ENCODE measurements around the gene YWHAQ.

DNA sequence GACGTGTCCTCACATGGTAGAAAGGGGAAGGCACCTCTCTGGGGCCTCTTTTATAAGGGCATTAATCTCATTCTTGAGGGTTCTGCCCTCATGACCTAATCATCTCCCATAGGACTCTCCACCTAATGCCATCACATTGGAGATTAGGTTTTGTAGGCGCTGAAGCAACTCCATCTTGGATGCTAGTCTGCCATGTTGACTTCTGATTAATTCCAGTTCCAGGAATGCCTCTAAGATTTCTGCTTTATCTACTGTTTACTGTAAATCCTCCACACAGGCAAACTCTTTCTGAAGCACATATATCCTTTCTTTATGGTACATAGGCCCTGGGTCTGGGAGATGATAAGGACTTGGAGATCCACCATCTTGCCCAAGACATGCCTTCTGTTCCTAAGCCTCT is 49.3 kb upstream of the YWHAQ start:
- TF ChIP-seq, protein P1, sequence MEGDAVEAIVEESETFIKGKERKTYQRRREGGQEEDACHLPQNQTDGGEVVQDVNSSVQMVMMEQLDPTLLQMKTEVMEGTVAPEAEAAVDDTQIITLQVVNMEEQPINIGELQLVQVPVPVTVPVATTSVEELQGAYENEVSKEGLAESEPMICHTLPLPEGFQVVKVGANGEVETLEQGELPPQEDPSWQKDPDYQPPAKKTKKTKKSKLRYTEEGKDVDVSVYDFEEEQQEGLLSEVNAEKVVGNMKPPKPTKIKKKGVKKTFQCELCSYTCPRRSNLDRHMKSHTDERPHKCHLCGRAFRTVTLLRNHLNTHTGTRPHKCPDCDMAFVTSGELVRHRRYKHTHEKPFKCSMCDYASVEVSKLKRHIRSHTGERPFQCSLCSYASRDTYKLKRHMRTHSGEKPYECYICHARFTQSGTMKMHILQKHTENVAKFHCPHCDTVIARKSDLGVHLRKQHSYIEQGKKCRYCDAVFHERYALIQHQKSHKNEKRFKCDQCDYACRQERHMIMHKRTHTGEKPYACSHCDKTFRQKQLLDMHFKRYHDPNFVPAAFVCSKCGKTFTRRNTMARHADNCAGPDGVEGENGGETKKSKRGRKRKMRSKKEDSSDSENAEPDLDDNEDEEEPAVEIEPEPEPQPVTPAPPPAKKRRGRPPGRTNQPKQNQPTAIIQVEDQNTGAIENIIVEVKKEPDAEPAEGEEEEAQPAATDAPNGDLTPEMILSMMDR (IDR thresholded peaks at IDR 0.05; ENCODE audit: insufficient read depth, low read depth, low read length) = no peak
- no peak for TF ChIP-seq EZH2 (IDR thresholded peaks at IDR 0.05; ENCODE audit: insufficient read depth, low read length)

Data from astrocyte (in vitro differentiated cells and primary cell).